Measurements from ENCODE around the gene RABL6.

The RABL6 gene

GRCh38 chr9:136803551-136804508 is 3.9 kb upstream of the RABL6 start:
- ChIA-PET POLR2A (interaction anchor here (0.6 kb wide), 1 partner anchor 72 kb away, joined by 3 read pairs; no protein-coding TSS in a partner anchor), CTCF (interaction anchor here (1.5 kb wide), 1 partner anchor 12 kb away, joined by 5 read pairs; no protein-coding TSS in a partner anchor)
- peaks cover 9% of the 10 kb centered on the region for H3K4me1 ChIP-seq (ENCODE audit: control insufficient read depth, insufficient read depth, low read length)
- H3K27ac ChIP-seq (ENCODE audit: extremely low read depth, low read depth, low read length), result no peak overlapping the region
- peaks cover 0 to 12% of the 10 kb centered on the region in 2 experiments; a peak in 1 of 3 replicates for H3K36me3 ChIP-seq (ENCODE audit: control insufficient read depth in 2 of 2, insufficient read depth in 1 of 2, low read length in 2 of 2)
- TF ChIP-seq ZBTB48 (tag by site-specific recombination; IDR thresholded peaks at IDR 0.05), result 0 out of 2 replicates have a peak, but pooled peaks have one; percentile 19
- no peak for TF ChIP-seq ZNF560 (tag by site-specific recombination; IDR thresholded peaks at IDR 0.05; ENCODE audit: borderline replicate concordance)
- TF ChIP-seq REST (tag by site-specific recombination; IDR thresholded peaks at IDR 0.05), result no peak
- no peak for TF ChIP-seq ZIC2 (tag by site-specific recombination; IDR thresholded peaks at IDR 0.05)
- peak; percentile 99 for TF ChIP-seq ZNF184 (tag by site-specific recombination; IDR thresholded peaks at IDR 0.05)
- TF ChIP-seq ZNF692 (tag by site-specific recombination; IDR thresholded peaks at IDR 0.05), result no peak
- 0 out of 2 replicates have a peak, but pooled peaks have one; percentile 32 for TF ChIP-seq ZNF10 (tag by site-specific recombination; IDR thresholded peaks at IDR 0.05)
- TF ChIP-seq ZNF600 (tag by site-specific recombination; IDR thresholded peaks at IDR 0.05), result no peak
- TF ChIP-seq GLIS2 (tag by site-specific recombination; IDR thresholded peaks at IDR 0.05), result peak; percentile 22; the same call in 1 of the 2 replicates
- TF ChIP-seq HIC1 (tag by site-specific recombination; IDR thresholded peaks at IDR 0.05), result peak; percentile 42
- TF ChIP-seq ZNF571 (tag by site-specific recombination; IDR thresholded peaks at IDR 0.05), result no peak
- TF ChIP-seq TCF7L2 (IDR thresholded peaks at IDR 0.05; ENCODE audit: borderline replicate concordance, low read depth, low read length), result no peak
- TF ChIP-seq ZNF112 (tag by site-specific recombination; IDR thresholded peaks at IDR 0.05), result no peak
- TF ChIP-seq PATZ1 (tag by site-specific recombination; IDR thresholded peaks at IDR 0.05), result no peak
- no peak for TF ChIP-seq ZBTB26 (tag by site-specific recombination; optimal IDR thresholded peaks at IDR 0.05)
- no peak for TF ChIP-seq YY1 (tag by site-specific recombination; IDR thresholded peaks at IDR 0.05)
- no peak for TF ChIP-seq SCRT2 (tag by site-specific recombination; IDR thresholded peaks at IDR 0.05)
- no peak for TF ChIP-seq ZXDB (tag by site-specific recombination; IDR thresholded peaks at IDR 0.05)
- 0 out of 2 replicates have a peak, but pooled peaks have one; percentile 9 for TF ChIP-seq BCL11A (tag by site-specific recombination; IDR thresholded peaks at IDR 0.05; ENCODE audit: low read depth)
- no peak for TF ChIP-seq ZNF449 (tag by site-specific recombination; IDR thresholded peaks at IDR 0.05)
- TF ChIP-seq ZFP37 (tag by site-specific recombination; IDR thresholded peaks at IDR 0.05), result no peak
- TF ChIP-seq ZNF629 (tag by site-specific recombination; IDR thresholded peaks at IDR 0.05), result no peak
- TF ChIP-seq SP2 (tag by site-specific recombination; IDR thresholded peaks at IDR 0.05), result peak; percentile 16; the same call in 1 of the 2 replicates
- no peak for TF ChIP-seq ZNF366 (tag by site-specific recombination; conservative IDR thresholded peaks at IDR 0.05)
- no peaks in the 10 kb centered on the region for H3K9me3 ChIP-seq (ENCODE audit: control insufficient read depth, insufficient read depth, low read depth, low read length)
- H3K4me3 ChIP-seq (ENCODE audit: low read depth, low read length), result no peak overlapping the region
